ENCODE measurements around the gene LHPP.

DNA sequence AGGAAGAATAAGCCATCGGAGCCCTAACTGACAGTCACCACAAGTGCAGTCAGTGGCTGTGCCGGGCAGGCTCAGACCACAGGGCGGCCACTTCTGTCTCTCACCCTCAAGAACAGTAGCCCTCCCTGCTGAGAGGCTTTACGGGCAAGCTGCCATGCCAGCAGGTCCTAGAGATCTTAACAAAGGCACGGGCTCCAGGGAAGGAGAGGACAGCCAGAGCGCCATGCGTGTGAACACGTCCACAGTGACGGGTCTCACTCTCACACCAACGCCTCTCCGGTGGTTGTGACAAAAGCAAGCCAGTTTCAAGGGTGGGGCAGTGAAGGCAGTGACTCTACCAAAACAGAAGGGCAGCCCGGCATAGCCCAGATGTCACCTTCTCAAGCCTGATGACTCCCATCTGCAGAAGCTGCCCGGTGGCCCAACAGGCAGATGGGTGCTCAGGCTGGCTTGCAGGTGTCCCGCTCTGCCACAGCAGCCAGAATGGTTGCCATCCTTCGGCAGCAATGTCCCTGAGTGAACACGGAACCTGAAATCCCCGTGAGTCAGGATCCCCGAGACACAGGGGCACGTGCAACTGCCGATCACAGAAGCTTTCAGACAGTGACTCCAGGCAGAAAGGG lies 180.6 kb downstream of the LHPP start:
- TF ChIP-seq, protein P1, sequence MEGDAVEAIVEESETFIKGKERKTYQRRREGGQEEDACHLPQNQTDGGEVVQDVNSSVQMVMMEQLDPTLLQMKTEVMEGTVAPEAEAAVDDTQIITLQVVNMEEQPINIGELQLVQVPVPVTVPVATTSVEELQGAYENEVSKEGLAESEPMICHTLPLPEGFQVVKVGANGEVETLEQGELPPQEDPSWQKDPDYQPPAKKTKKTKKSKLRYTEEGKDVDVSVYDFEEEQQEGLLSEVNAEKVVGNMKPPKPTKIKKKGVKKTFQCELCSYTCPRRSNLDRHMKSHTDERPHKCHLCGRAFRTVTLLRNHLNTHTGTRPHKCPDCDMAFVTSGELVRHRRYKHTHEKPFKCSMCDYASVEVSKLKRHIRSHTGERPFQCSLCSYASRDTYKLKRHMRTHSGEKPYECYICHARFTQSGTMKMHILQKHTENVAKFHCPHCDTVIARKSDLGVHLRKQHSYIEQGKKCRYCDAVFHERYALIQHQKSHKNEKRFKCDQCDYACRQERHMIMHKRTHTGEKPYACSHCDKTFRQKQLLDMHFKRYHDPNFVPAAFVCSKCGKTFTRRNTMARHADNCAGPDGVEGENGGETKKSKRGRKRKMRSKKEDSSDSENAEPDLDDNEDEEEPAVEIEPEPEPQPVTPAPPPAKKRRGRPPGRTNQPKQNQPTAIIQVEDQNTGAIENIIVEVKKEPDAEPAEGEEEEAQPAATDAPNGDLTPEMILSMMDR (conservative IDR thresholded peaks at IDR 0.05 in 1 of 2, IDR thresholded peaks at IDR 0.05 in 1 of 2; ENCODE audit: low read depth in 1 of 2, low read length in 2 of 2) = no peak
- no peak for TF ChIP-seq EZH2 (IDR thresholded peaks at IDR 0.05; ENCODE audit: low read length, missing control alignments)
